NOMO-1 treated with dmso at 0.1 percent for 144 hours (cell line): ENCODE results near the gene EGFLAM.

ENCODE experiments used
- DNase-seq: peaks from one replicate; lab custom pipeline; 2025; ENCODE audit not compliant: unreplicated experiment; lab: John Stamatoyannopoulos, UW

The EGFLAM gene

DNA sequence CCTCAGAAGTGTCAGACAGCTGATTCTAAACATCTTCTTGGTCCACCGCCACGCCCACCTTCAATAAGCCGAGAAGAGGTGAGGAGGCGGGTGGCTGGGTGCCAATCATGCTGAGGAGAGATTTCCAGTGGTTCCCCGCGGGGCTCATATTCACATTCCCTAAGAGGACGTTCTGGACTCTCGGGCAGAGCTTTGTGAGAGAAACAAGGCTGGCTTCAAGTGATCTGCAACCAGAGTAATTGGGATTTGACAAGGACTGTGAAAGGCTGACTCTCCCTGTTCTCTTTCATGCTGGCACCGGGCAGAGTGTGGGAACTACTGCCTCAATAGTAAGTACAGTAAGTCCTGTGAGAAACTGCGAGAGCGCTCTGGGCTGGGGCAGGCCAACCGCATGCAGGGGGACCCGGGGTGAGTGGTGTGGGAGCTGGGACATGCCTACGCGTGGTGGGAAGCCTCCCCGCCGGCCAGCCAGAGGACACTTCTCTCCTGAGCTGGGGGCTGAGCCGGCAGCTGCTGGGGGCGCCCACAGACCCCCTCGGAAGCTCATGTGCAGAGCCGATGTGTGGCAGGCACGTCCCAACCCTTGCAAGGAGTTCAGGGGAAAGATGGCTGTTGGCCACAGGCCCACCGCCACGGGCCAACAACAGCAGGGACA is 187.1 kb downstream of the EGFLAM start:
- no peak for DNase-seq

DNA sequence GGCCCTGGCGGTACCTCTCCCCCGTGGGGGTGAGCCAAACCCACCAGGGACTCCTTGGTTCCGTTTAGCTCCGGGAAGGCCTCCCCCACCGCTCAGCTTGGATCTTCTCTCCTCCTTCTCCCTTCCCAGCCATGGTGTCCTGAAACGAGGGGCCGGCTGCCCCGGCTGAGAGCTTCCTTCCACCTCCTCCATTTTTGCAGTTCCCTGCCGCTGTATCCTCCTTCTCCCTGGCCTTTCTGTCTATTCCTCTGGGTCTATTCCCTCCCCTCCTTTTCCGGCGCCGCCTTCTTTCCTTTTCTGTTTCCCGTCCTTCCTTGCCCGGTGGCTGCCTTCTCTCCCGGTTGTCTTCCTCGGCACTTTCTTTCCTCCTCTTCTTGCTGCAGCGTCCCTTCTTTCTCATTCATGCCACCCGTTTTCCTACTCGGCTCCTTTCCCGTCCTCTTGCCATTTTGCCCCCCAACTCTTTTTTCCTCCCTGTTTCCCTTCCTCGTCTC is 187.7 kb downstream of the EGFLAM start:
- DNase-seq = no peak

DNA sequence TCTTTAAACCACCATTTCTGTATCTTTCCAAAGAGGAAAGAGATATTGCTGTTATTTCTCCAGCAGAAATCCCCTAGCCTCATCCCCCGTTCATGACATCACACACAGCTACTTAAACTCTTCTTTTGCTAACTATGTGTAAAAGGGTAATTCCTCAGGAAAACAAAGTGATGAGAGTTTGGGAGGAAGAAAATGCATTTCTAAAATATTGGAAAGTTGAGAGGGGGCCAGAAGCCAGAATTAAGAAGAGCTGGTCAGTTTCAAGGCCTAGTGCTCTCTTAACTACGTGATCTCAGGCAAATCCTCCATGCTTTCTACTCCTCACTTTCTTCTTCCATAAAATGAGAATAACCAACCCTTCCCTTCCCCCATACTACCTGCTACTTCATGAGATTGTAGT is 188.7 kb downstream of the EGFLAM start:
- DNase-seq = no peak

DNA sequence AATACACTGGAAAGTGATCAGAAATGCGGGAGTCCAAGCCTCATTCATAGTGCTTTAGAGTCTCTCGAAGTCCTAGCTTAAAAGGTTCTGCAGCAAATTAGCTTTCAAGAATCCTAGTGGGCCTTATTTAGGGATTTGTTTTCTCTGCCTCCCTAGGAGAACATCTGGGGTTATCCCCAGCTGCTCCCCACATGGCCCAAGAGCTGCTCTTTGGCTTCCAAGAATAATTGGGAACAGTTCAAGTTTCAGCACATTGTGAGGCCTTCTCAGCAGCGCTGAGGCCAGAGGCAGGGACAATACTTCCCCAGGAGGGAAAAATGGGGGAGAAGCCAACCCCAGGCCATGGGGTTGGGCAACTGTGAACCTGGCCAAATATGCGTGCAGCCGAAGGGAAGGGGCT is 189.4 kb downstream of the EGFLAM start:
- DNase-seq = no peak

DNA sequence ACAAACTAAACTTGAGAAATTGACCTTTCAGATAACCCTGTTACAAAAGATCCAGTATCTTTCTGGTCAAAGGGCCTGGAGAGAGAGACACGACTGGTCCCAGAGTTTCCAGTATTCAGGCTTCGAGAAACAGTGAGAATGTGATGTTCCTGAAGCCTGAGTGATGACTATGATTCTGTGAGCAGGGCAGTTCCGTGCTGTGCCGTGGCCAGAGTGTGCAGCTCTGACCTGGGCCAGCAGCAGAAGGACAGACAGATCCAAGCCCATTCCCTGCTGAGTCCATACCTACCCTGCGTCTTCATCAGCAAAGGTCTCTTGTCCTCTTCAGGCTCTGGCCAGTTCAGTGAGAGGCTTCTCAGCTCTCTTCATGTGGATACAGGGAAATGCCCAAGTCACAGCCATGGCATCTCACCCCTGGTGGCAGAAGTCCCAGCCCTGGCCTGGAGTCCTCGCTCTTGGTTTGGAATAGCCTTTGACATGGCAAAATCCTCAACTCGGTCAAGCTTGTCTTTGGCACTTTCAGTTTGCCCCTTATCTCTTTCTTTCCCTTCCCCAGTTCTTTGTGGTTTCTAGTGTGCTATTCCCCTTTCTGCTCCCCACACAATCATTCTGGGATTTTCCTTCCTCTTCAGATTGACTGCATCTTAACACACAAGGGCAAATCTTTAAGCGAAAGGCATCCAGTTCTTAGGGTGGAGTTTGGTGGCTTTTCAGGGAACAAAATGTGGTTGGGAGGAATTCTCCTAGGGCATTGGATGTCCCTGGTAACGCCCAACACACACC is 190.4 kb downstream of the EGFLAM start:
- no peak for DNase-seq

DNA sequence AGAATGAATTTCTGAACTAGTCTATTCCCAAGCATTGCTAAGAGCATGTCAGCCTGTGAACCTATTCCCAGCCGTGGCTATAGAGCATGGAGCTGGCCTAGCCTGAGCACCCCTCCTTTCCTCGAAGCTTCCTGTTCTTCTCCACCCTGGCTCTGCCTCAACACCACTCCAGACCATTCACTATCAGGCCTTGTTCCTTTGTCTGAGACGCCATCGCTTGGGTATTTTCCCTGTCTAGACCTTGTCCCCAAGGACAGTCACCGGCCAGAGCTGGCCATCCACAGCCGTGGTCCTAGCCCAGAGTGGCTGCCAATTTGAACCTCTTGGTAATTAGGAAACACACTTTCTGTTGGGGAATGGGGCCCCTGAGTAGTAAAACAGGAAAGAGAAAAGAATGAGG is 192.3 kb downstream of the EGFLAM start:
- DNase-seq = no peak

DNA sequence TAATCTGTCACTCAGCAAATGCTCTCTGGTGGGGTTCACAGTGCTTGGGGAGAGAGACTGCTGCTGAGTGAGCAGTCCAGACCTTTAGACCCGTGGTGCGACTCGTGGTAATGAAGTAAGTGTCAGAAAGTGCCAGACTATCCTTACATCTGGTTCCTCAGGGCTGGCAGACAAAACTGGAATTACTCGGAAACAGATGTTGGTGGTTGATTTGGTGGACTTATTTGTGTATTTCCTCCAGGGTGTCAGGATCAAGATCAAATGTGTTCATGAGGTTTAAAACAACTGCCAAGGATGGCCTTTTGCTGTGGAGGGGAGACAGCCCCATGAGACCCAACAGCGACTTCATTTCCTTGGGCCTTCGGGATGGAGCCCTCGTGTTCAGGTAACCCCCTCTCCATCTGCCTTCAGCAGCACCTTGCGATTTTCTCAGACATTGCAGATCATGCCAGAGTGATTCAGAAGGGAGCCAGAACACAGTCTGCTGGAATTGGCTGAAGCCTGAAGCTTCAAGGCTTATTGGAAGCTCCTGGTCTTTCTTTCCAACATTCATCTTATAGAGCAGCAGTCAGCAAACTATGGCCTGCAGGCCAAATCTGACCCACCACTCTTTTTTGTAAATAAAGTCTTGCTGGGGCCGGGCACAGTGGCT is 192.8 kb downstream of the EGFLAM start:
- DNase-seq = no peak

DNA sequence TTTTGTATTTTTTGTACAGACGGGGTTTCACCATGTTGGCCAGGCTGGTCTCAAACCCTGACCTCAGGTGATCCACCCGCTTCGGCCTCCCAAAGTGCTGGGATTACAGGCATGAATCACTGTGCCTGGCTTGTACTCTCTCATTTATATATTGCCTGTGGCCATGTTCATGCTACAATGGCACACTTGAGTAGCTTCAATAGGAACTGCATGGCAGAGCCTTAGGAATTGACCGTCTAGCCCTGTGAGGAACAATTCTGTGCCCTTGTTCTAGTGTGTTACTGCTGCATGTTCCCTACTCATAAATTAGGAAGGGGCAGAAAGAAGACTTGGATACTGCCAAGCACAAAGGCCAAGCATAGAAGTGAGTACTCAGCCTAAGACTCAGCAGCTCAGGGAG is 193.8 kb downstream of the EGFLAM start:
- no peak for DNase-seq

DNA sequence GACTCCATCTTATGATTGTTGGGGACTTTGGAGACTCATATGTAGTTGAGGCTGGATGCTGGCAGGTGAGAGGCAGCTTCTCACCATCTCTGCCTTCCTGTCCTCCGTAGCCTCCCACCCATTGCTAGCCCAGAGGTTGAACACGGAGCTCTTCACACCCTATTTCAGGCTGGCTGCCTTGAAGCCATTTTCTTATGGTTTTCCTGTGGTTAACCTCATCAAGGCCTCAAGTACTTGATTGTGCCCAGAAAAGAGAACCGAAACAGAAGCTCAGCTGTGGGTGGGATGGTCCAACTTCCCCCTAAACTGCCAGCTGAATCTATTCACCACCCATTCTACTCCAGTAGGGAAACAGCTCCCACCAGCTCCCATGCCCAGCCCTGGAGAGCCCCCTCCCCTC is 195.1 kb downstream of the EGFLAM start:
- DNase-seq = peak; percentile 100

DNA sequence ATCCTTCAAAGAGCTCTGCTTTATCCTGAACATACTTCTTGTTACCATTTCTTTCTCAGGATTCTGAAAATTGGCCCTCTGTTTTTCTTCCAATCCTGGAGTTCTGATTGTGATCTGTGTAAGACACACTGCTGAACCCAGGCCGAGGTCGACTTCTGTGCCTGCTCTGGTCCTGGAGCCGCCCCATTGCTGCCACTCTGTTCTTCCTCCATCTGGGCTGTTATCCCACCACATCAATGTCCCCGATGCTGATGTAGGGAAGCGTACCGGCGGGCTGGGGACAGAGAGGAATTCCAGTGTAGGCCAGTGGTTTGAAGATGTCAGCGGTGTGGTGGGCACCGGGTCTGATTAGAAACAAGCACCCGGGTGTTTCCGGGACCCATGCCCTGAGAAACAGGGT is 195.6 kb downstream of the EGFLAM start:
- DNase-seq = no peak

DNA sequence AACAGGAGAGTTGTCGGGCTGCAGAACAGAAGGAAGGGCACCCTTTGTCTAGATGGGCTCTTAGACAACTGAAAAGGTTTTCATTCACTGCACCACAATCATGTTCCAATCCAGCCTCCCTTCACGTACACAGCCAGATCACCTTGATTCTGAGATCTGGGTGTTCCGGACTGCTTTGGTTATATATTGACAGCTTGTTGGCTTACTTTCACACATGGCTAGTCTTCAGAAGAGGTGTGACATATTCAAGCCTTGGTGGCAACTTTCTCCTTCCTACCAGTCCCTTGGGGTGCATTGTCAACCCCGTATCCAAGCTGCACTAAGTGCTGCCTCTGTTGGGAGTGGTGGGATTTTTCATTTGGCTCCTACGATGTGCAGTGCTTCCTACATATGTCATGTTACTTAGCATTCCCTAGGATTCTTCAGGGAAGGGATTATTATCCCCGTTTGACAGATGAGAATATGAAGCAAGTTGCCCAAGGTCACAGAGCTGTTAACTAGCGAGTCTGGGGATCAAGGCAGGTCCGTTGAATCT is 197.5 kb downstream of the EGFLAM start:
- no peak for DNase-seq

DNA sequence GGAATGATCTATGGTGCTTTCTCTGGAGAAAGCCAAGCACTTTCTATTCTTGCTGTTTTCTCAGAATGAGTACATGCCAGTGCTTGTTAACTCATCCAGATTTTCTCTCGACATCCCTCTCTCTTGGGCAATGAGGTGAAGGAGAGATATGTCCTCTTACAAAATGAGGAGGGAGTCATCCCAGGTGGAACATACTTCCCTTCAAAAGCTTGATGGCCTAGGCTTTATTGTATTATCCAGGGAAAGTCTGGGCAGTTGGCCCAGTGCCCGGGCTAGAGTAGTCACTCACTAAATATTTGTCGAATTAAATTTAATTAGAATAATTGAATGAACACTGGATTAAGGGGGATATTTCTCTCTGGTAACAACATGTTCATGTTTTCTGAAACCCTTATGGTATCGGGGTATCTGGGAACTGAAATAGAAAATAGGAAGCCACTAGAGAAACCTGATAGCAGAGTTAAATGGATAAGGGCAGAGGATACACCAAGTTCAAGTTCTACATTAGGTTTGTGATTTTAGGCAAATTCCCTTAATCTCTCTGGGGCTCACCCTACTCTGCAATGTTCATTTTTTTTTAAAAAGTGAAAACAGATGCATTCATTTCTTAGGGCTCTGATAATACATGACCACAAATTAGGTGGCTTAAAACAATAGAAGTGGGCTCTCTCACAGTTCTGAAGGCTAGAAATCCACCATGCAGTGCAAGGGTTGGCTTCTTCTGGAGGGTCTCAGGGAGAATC is 198.5 kb downstream of the EGFLAM start:
- no peak for DNase-seq

DNA sequence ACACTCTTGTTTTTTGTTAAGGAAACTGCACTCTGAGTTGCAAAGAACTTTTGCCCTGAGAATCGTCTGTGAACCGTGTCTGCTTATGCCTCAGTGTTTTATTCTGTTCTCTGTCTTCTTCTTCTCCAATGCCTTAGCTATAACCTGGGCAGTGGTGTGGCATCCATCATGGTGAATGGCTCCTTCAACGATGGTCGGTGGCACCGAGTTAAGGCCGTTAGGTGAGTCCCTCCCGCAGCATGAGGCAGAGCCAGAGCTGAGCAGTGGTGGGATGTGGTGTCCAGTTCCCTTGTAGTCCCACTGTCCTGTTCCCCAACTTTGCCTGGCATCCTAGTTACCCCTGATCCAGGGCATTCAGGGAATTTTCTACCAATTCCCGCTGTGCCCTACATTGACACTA is 199.8 kb downstream of the EGFLAM start:
- DNase-seq = no peak

DNA sequence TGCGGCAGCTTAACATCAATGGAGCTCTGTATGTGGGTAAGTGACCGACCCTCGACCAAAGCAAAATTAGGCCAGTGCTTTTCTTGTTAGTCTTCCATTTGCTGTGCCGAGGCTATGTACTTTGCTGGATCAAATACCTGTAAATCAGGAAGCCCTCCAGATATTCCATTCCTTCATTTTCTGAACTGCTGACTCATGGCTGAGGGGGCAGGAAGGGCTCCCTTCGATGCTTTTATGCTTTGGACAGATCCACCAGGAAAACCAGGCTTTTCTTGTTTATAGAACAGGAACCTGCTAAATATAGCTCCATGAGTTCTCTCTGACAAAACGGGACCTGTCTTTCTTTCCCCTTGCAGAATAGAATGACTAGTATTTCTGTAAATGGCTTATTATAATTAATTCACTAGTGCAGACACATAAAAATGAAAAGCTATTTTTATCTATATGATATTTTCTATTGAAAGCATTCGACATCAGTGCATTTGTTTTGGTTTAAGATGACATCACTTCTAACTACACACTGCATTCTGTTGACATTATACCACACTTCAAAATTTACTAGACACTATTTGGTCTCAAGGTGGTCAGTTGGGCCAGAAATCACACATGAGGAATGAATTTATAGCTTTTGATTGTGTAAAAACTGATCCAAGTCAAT is 204.7 kb downstream of the EGFLAM start:
- no peak for DNase-seq

DNA sequence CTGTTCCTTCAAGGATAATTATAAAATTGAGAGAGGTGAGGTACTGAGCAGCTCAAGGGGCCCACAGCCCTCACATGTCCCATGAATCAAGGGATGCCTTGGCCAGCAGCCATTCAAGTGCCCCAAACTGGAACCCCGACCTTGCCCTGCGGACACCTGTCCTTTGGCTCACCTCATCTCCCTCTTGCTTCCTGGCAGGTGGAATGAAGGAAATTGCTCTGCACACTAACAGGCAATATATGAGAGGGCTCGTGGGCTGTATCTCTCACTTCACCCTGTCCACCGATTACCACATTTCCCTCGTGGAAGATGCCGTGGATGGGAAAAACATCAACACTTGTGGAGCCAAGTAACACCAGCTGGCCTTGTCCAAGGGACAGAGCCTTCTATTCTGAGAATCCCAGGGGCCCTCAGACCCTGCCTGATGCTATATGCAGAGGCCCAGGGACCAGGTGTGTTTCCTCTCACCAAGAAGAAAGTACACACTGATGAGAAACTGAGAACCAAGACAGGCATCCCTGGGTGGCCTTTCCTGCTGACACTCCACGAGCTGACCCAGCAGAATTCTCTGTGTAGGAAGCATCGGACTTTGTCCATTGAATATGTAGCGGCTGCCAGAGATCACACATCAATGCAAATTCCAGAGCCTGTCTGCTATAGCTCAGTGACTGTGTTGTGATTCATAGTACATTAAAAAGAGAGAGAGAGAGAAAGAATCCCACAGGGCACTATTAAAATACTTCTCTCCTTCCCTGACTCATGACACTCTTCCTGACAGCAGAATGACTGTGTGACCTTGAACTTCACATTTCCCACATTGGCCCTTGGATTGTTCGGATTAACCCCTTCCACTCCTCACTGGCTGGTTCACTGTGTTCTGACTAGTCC is 205.5 kb downstream of the EGFLAM start:
- DNase-seq = no peak

DNA sequence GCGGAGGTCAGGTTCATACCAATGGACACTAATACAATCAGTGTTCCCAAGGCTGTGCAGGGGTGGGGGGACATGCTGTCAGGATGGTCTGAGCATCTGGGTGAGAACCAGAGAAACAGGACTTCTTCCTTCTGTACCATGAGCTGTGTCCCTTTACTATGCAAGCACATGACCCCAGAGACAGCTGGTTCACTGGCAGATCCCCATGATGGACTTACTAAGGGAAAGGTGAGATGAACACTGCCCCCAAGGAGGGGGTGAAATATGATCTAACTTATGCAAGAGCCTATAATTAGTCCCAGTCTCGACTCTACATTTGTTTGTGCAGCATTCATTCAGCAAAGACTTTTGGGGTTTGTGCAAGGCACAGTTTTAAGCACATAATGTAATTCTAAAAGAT is 206.7 kb downstream of the EGFLAM start:
- no peak for DNase-seq

DNA sequence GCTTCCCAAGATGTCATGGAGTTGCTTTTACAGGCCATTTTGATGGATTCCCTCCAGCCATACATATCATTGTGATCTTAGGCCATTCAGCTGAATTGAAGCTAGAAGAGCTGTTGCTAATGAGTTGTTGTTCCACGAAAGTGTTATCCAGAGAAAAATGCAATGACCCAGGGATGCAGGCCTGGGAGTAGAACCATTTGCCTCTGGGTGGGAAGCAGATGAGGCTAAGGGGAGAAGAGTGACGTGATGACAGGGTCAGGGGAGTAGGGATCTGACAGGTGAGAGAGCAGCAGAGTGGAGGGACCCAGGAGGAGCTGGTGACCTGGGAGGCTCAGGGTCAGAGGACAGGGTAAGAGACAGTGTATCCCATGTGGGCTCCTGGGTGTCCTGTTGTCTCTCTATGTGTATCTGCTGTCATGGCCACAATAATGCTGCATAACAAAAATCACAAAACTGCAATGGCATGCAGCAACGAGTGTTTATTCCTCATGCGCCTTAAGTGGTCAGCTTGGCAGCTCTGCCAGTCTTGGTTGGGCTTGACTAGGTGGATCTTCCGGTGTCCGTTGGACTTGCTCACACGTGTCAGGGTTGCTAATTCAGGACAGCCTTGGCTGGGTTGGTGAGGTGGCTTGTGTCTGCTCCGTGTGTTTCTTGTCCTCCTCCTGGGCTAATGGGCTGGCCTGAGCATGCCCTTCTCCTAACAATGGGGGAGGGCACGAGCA is 207.5 kb downstream of the EGFLAM start:
- DNase-seq = no peak

DNA sequence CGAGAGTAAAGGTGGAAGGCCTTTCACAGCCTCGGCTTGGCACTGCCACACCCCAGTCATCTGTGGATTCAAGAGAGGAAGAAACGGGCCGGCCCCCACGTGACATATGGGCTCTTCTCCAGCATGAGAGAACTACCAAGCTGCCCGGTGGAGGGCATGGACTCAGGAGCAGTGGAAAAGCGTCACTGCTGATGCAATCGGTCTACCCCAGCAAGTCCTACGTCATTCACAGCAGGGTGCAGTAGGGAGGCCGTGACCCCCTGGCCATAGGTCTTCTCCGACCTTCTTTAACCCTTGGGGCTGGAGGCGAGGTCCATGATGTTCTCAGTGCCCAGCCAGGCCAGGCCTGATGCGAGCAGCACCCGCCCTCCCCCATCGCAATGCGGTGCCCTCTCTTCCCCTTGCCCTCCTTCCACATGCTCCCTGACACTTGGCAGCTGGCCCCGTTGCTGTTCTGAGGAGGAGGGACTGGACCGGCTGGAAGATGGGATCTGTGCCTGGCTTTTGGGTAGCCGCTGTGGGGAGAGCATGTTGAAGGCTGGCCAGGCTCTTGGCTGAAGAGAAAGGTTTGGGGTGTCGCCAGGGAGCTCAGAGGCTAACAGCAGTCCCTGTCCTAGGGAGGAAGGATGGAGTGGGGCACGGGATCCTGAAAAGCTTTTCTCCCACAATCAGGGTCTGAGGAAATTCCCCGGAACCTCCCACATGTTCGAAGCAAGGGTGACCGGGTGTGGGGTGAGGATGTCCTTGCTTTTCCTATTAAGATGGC is 208.2 kb downstream of the EGFLAM start:
- no peak for DNase-seq
